MM.1S (cell line): ENCODE results near the gene LRRC49.
A peak's percentile ranks its signal among the peaks of the same experiment; 100 is the strongest.

Experiments used
- DNase-seq: peaks from one replicate; pipeline ENCODE4 v3.0.0-alpha.2; 2015
- H2AFZ ChIP-seq: fragments of 300-600 bp; sonication (generic); 2 replicates; pipeline ENCODE4 v1.6.0; 2016; ENCODE audit warnings: antibody characterized with exemption, low read length
- H3F3A ChIP-seq: fragments of 300-600 bp; sonication (generic); 2 replicates; pipeline ENCODE4 v1.6.1; 2016; ENCODE audit warnings: mild to moderate bottlenecking, antibody characterized with exemption, low read length, moderate library complexity, mixed read lengths; ENCODE audit not compliant: insufficient read depth
- H3K27ac ChIP-seq: fragments of 300-600 bp; sonication (generic); 2 replicates; pipeline ENCODE4 v1.5.1; 2016; ENCODE audit warnings: mild to moderate bottlenecking, low read length
- H3K27me3 ChIP-seq: fragments of 300-600 bp; sonication (generic); replicated peaks from 2 replicates; pipeline ENCODE4 v1.6.0; 2016; ENCODE audit warnings: low read length; ENCODE audit not compliant: insufficient read depth
- H3K36me3 ChIP-seq: fragments of 300-600 bp; sonication (generic); replicated peaks from 2 replicates; pipeline ENCODE4 v1.6.1; 2016; ENCODE audit warnings: mild to moderate bottlenecking, low read length, mixed read lengths; ENCODE audit not compliant: insufficient read depth
- H3K4me1 ChIP-seq: fragments of 300-600 bp; sonication (generic); 2 replicates; pipeline ENCODE4 v1.6.1; 2016; ENCODE audit warnings: low read length, mixed read lengths
- H3K4me2 ChIP-seq: fragments of 300-600 bp; sonication (generic); 2 replicates; pipeline ENCODE4 v1.6.0; 2016; ENCODE audit warnings: low read depth, low read length
- H3K4me3 ChIP-seq: fragments of 300-600 bp; sonication (generic); 2 replicates; pipeline ENCODE4 v1.5.1; 2016; ENCODE audit warnings: low read length, mixed read lengths
- H3K79me2 ChIP-seq: fragments of 300-600 bp; sonication (generic); 2 replicates; pipeline ENCODE4 v1.6.1; 2016; ENCODE audit warnings: mixed run types, low read length, mixed read lengths
- H3K9ac ChIP-seq: fragments of 300-600 bp; sonication (generic); 2 replicates; pipeline ENCODE4 v1.6.1; 2016; ENCODE audit warnings: low read length, mixed read lengths
- H3K9me2 ChIP-seq: fragments of 300-600 bp; sonication (generic); replicated peaks from 2 replicates; pipeline ENCODE4 v1.6.1; 2016; ENCODE audit warnings: mild to moderate bottlenecking, low read length, mixed read lengths; ENCODE audit not compliant: insufficient read depth
- H3K9me3 ChIP-seq: fragments of 300-600 bp; sonication (generic); replicated peaks from 2 replicates; pipeline ENCODE4 v1.6.1; 2016; ENCODE audit warnings: mild to moderate bottlenecking, low read length, mixed read lengths; ENCODE audit not compliant: insufficient read depth
- H4K20me1 ChIP-seq: fragments of 300-600 bp; sonication (generic); 2 replicates; pipeline ENCODE4 v1.6.1; 2016; ENCODE audit warnings: mild to moderate bottlenecking, low read length, moderate library complexity, mixed read lengths; ENCODE audit not compliant: insufficient read depth
- EZH2 ChIP-seq: fragments of 300-600 bp; sonication (generic); optimal IDR thresholded peaks from 2 replicates; pipeline ENCODE3; 2017; ENCODE audit warnings: low read depth, mild to moderate bottlenecking, antibody characterized with exemption, low read length, mixed read lengths
- EZH2phosphoT487 ChIP-seq: fragments of 300-600 bp; sonication (generic); IDR thresholded peaks from 2 replicates; pipeline ENCODE4 v1.6.1; 2018; ENCODE audit warnings: antibody characterized with exemption, low read length
- TF ChIP-seq, protein P1 (sequence below): fragments of 300-600 bp; sonication (generic); IDR thresholded peaks from 2 replicates; pipeline ENCODE4 v1.5.1; 2016; ENCODE audit warnings: antibody characterized with exemption, low read length, mixed read lengths

The LRRC49 gene

GRCh38 chr15:70907784-70908471 lies 15.3 kb downstream of the LRRC49 start:
- H3K9me2 ChIP-seq = no peaks in the 10 kb centered on the region
- H3K36me3 ChIP-seq = no peaks in the 10 kb centered on the region
- no peak overlapping the region for H3K27ac ChIP-seq
- H3K27me3 ChIP-seq = no peaks in the 10 kb centered on the region
- no peak overlapping the region for H2AFZ ChIP-seq
- TF ChIP-seq EZH2 = no peak
- TF ChIP-seq, protein P1, sequence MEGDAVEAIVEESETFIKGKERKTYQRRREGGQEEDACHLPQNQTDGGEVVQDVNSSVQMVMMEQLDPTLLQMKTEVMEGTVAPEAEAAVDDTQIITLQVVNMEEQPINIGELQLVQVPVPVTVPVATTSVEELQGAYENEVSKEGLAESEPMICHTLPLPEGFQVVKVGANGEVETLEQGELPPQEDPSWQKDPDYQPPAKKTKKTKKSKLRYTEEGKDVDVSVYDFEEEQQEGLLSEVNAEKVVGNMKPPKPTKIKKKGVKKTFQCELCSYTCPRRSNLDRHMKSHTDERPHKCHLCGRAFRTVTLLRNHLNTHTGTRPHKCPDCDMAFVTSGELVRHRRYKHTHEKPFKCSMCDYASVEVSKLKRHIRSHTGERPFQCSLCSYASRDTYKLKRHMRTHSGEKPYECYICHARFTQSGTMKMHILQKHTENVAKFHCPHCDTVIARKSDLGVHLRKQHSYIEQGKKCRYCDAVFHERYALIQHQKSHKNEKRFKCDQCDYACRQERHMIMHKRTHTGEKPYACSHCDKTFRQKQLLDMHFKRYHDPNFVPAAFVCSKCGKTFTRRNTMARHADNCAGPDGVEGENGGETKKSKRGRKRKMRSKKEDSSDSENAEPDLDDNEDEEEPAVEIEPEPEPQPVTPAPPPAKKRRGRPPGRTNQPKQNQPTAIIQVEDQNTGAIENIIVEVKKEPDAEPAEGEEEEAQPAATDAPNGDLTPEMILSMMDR = peak; percentile 32
- TF ChIP-seq EZH2phosphoT487 = no peak
- H4K20me1 ChIP-seq = no peaks in the 10 kb centered on the region
- no peaks in the 10 kb centered on the region for H3K79me2 ChIP-seq
- no peak overlapping the region for H3K4me2 ChIP-seq
- DNase-seq = no peak
- no peaks in the 10 kb centered on the region for H3F3A ChIP-seq
- H3K9ac ChIP-seq = no peak overlapping the region
- H3K9me3 ChIP-seq = no peaks in the 10 kb centered on the region; the same call in 1 of the 2 replicates
- no peak overlapping the region for H3K4me3 ChIP-seq
- H3K4me1 ChIP-seq = peaks cover 4% of the 10 kb centered on the region

- H2AFZ ChIP-seq = no peak overlapping the region
- H4K20me1 ChIP-seq = no peaks in the 10 kb centered on the region
- TF ChIP-seq EZH2 = no peak
- no peak for TF ChIP-seq EZH2phosphoT487
- TF ChIP-seq, protein P1 = no peak
- no peak for DNase-seq
- no peaks in the 10 kb centered on the region for H3K9me2 ChIP-seq
- no peaks in the 10 kb centered on the region; the same call in 1 of the 2 replicates for H3K9me3 ChIP-seq
- no peaks in the 10 kb centered on the region for H3K27me3 ChIP-seq
- H3K36me3 ChIP-seq = no peaks in the 10 kb centered on the region
- H3K27ac ChIP-seq = no peak overlapping the region
- no peak overlapping the region for H3K9ac ChIP-seq
- no peaks in the 10 kb centered on the region for H3F3A ChIP-seq
- no peak overlapping the region for H3K4me2 ChIP-seq
- peaks cover 4% of the 10 kb centered on the region for H3K4me1 ChIP-seq
- H3K4me3 ChIP-seq = no peak overlapping the region
- H3K79me2 ChIP-seq = no peaks in the 10 kb centered on the region
Measured at GRCh38 chr15:70910958-70911357, 18.3 kb downstream of the LRRC49 start.

GRCh38 chr15:70912187-70912586 lies 19.6 kb downstream of the LRRC49 start:
- DNase-seq = no peak
- Histone ChIP-seq H3K9ac (no peak overlapping the region), H3F3A (no peaks in the 10 kb centered on the region), H3K79me2 (no peaks in the 10 kb centered on the region), H2AFZ (no peak overlapping the region), H3K9me3 (no peaks in the 10 kb centered on the region; the same call in 1 of the 2 replicates), H3K9me2 (no peaks in the 10 kb centered on the region), H4K20me1 (no peaks in the 10 kb centered on the region), H3K36me3 (no peaks in the 10 kb centered on the region), H3K27ac (no peak overlapping the region), H3K4me2 (no peak overlapping the region), H3K4me3 (no peak overlapping the region), H3K27me3 (no peaks in the 10 kb centered on the region), H3K4me1 (peaks cover 4% of the 10 kb centered on the region)
- TF ChIP-seq, protein P1 = no peak
- TF ChIP-seq EZH2phosphoT487 (no peak), EZH2 (no peak)
